ENCODE measurements around the gene SERPINA6.
"Not testable (repeated sequence)": the region's sequence is repeated elsewhere in the genome, so short reads cannot be mapped to it uniquely, and the experiment has no call there.

Gene SERPINA6

GRCh38 chr14:94354190-94354589 lies 31.1 kb upstream of the SERPINA6 start:
- not testable (repeated sequence) for DNase-seq

GRCh38 chr14:94349276-94349675 lies 26.1 kb upstream of the SERPINA6 start:
- DNase-seq: no peak

GRCh38 chr14:94348836-94349235 lies 25.7 kb upstream of the SERPINA6 start:
- DNase-seq: no peak

- no peak for DNase-seq
These were observed 23.7 kb upstream of the SERPINA6 start for GRCh38 chr14:94346841-94347240.

- not testable (repeated sequence) for DNase-seq
These were observed 23.1 kb upstream of the SERPINA6 start for GRCh38 chr14:94346065-94346786.

- peak; percentile 72 for DNase-seq
These were observed 22.4 kb upstream of the SERPINA6 start for GRCh38 chr14:94345344-94346064.

GRCh38 chr14:94344389-94344788 lies 21.3 kb upstream of the SERPINA6 start:
- no peak for DNase-seq

- DNase-seq: no peak
These were observed 20.3 kb upstream of the SERPINA6 start for GRCh38 chr14:94343238-94344005.

- peak; percentile 97 for DNase-seq
These were observed 19.3 kb upstream of the SERPINA6 start for GRCh38 chr14:94342334-94342934.

- no peak for DNase-seq
These were observed 18.7 kb upstream of the SERPINA6 start for GRCh38 chr14:94341656-94342333.

GRCh38 chr14:94340533-94340932 lies 17.4 kb upstream of the SERPINA6 start:
- no peak for DNase-seq

- no peak for DNase-seq
These were observed 14.9 kb upstream of the SERPINA6 start for GRCh38 chr14:94338023-94338422.

GRCh38 chr14:94337274-94337673 lies 14.1 kb upstream of the SERPINA6 start:
- DNase-seq: no peak

- no peak for DNase-seq
These were observed 11.7 kb upstream of the SERPINA6 start for GRCh38 chr14:94334872-94335271.

GRCh38 chr14:94332587-94332986 lies 9.5 kb upstream of the SERPINA6 start:
- DNase-seq: no peak

GRCh38 chr14:94332063-94332583 lies 9.0 kb upstream of the SERPINA6 start:
- no peak for DNase-seq

- no peak for DNase-seq
These were observed 8.3 kb upstream of the SERPINA6 start for GRCh38 chr14:94331462-94331861.

- no peak for DNase-seq
These were observed 7.7 kb upstream of the SERPINA6 start for GRCh38 chr14:94330857-94331256.

- DNase-seq: no peak
These were observed 7.3 kb upstream of the SERPINA6 start for GRCh38 chr14:94330432-94330831.

GRCh38 chr14:94329857-94330256 lies 6.7 kb upstream of the SERPINA6 start:
- no peak for DNase-seq

- DNase-seq: peak; percentile 79
These were observed 5.1 kb upstream of the SERPINA6 start for GRCh38 chr14:94328196-94328595.
